HFFc6 (cell line): ENCODE measurements around the gene ANO8. TPM values are rescaled to one million over a fixed set of nuclear protein-coding genes. Genes with fewer than 3 reads are reported as not detected.

Experiments
- DNase-seq: peaks from one replicate; pipeline ENCODE4 v3.0.0-alpha.2; 2018
- H3K27ac Mint-ChIP-seq: 2 replicates; pipeline ENCODE4 v1.8.0; 2020; ENCODE audit warnings: mild to moderate bottlenecking, mixed read lengths
- H3K27me3 Mint-ChIP-seq: 2 replicates; pipeline ENCODE4 v1.8.0; 2021; ENCODE audit warnings: mild to moderate bottlenecking, moderate library complexity, mixed read lengths; ENCODE audit not compliant: insufficient read depth
- H3K36me3 Mint-ChIP-seq: 2 replicates; pipeline ENCODE4 v1.8.0; 2021; ENCODE audit warnings: low read depth, mixed read lengths
- H3K4me1 Mint-ChIP-seq: 2 replicates; pipeline ENCODE4 v1.8.0; 2020; ENCODE audit warnings: low read depth, mixed read lengths
- H3K4me3 Mint-ChIP-seq: 2 replicates; pipeline ENCODE4 v1.8.0; 2020; ENCODE audit warnings: mild to moderate bottlenecking, moderate library complexity, mixed read lengths
- H3K9me3 Mint-ChIP-seq: 2 replicates; pipeline ENCODE4 v1.8.0; 2020; ENCODE audit warnings: mild to moderate bottlenecking, mixed read lengths
- total RNA-seq, 6 experiments: library from RNA; stranded (reverse); fragmentation: NEBNext Ultra II Directional; extraction: Animal tissue kit (Norgen Biotek cat#: 25700); gene quantifications; 2 replicates in 1 of 6; 3 replicates in 5 of 6; pipeline ENCODE4 v1.2.3, GENCODE V29; 2021
- TF ChIP-seq, protein P1 (sequence below): fragments of 200-600 bp; sonication (generic); IDR thresholded peaks from 2 replicates; pipeline ENCODE4 v1.5.0; 2021; ENCODE audit warnings: antibody characterized with exemption, mild to moderate bottlenecking

The ANO8 gene
- total RNA-seq, 6 experiments from 2014 or later, result 4.4 to 6.0 (median 5.0) TPM

DNA sequence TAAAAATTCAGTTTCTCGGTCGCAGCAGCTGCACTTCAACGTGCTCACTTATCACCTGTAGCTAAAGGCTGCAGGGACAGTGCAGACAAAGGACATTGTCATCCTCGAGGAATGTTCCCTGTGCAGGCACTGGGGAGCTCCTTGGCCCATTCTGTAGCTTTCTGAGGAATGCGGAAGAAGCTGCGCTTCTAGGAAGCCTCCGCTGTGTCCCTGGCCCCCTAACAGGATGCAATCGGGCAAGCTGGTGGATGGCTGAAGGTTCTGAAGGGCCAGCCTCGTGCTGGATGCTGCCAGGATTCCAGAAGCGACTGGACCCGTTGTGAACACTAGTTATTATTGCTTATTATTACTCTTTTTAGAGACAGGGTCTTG lies 8.1 kb downstream of the ANO8 start:
- DNase-seq, result no peak
- Mint-ChIP-seq H3K27me3 (peaks cover 5% of the 10 kb centered on the region), H3K9me3 (no peaks in the 10 kb centered on the region), H3K27ac (no peak overlapping the region), H3K36me3 (peaks cover 6% of the 10 kb centered on the region; the same call in 1 of the 2 replicates), H3K4me1 (peaks cover 9% of the 10 kb centered on the region), H3K4me3 (no peak overlapping the region)
- TF ChIP-seq, protein P1, sequence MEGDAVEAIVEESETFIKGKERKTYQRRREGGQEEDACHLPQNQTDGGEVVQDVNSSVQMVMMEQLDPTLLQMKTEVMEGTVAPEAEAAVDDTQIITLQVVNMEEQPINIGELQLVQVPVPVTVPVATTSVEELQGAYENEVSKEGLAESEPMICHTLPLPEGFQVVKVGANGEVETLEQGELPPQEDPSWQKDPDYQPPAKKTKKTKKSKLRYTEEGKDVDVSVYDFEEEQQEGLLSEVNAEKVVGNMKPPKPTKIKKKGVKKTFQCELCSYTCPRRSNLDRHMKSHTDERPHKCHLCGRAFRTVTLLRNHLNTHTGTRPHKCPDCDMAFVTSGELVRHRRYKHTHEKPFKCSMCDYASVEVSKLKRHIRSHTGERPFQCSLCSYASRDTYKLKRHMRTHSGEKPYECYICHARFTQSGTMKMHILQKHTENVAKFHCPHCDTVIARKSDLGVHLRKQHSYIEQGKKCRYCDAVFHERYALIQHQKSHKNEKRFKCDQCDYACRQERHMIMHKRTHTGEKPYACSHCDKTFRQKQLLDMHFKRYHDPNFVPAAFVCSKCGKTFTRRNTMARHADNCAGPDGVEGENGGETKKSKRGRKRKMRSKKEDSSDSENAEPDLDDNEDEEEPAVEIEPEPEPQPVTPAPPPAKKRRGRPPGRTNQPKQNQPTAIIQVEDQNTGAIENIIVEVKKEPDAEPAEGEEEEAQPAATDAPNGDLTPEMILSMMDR, result no peak

DNA sequence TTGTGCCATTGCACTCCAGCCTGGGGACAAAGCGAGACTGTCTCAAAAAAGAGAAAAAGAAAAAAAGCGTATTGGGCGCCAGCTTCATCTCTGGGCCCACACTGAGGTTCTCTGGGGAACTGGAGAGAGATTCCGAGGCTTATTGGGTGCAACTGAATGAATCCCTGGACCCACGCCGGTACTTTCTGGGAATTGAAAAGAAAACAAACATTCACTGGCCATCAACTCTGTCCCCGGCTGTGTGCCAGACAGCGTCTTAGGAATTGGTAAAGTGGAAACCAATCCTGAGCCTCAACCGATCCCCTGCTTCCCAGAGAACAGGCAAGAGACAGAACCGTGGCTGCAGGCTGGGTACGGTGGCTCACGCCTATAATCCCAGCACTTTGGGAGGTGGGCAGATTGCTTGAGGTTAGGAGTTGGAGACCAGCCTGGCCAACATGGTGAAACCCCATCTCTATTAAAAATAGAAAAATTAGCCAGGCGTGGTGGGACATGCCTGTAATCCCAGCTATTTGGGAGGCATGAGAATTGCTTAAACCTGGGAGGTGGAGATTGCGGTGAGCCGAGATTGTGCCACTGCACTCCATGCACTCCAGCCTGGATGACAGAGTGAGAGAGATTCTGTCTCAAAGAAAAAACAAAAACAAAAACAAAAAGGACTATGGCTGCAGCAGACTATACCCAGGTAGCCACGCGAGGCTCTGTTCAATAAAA lies 8.6 kb downstream of the ANO8 start:
- TF ChIP-seq, protein P1, result no peak
- Mint-ChIP-seq H3K27me3 (peaks cover 5% of the 10 kb centered on the region), H3K9me3 (no peaks in the 10 kb centered on the region), H3K27ac (no peak overlapping the region), H3K36me3 (peaks cover 6% of the 10 kb centered on the region; the same call in 1 of the 2 replicates), H3K4me1 (peaks cover 9% of the 10 kb centered on the region), H3K4me3 (no peak overlapping the region)
- no peak for DNase-seq

DNA sequence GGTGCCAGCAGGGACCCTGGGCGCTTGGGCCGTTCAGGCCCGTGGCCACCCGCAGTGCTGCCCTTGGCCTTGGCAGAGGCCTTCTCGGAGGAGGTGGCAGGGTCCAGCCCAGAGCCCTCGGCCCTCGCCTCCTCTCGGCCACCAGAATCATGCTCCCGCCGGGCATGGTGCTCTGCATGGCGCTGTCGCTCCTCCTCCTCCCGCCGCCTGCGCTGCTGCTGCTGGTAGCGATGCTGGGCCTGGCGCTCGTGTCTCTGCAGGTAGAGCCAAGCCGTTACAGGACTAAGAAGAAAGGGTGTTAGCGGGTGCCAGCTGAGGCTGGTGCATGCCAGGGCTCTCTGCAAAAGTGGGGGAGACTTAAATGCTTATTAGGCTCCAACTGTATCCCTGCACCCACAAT lies 9.5 kb downstream of the ANO8 start:
- Mint-ChIP-seq H3K27ac (no peak overlapping the region), H3K36me3 (peaks cover 6% of the 10 kb centered on the region; the same call in 1 of the 2 replicates)

DNA sequence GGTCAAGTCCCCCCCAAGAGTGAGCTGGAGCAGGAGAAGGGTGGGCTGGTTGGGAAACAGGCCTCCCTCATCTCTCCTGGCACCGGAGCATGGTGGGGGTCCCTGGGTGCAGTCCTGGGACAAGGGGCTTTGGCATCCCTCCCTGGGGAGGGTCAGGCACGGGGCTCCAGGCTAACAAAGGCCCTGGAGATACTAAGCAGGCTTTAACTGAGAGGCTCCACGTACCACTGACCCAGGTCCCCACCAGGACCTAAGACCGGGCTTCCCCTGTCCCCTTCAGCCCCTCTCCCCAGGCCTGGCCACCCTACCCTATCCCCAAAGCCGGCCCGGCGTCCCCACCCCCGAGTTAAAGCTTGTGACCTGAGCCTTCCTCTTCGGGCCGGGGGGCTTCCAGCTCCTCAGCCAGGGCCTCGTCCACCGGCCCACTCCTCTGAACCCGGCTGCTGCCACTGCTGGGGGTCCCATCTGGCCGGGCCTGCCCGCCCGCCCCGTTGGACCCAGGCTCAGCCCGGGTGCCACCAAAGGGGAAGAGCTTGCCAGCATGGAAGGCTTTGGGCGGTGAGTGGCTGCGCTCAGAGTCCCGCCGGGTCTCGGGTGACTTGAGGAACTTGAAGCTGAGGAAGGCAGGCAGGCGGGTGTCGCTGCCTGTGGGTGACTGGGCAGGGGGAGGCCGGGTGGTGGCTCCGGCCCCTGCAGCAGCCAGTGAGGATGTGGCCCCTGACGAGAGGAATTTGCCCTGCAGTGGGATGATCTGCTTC lies 10.1 kb downstream of the ANO8 start:
- Mint-ChIP-seq H3K4me3 (no peak overlapping the region), H3K27me3 (peaks cover 2% of the 10 kb centered on the region; the same call in 1 of the 2 replicates), H3K27ac (no peak overlapping the region), H3K4me1 (peaks cover 9% of the 10 kb centered on the region), H3K9me3 (no peaks in the 10 kb centered on the region), H3K36me3 (peaks cover 6% of the 10 kb centered on the region; the same call in 1 of the 2 replicates)
- TF ChIP-seq, protein P1, result no peak
- DNase-seq, result no peak

More for the DNA sequence above, 9.5 kb downstream of the ANO8 start:
- TF ChIP-seq, protein P1, result no peak
- DNase-seq, result no peak
- peaks cover 2% of the 10 kb centered on the region; the same call in 1 of the 2 replicates for H3K27me3 Mint-ChIP-seq
- no peaks in the 10 kb centered on the region for H3K9me3 Mint-ChIP-seq
- H3K4me1 Mint-ChIP-seq, result peaks cover 9% of the 10 kb centered on the region
- no peak overlapping the region for H3K4me3 Mint-ChIP-seq

DNA sequence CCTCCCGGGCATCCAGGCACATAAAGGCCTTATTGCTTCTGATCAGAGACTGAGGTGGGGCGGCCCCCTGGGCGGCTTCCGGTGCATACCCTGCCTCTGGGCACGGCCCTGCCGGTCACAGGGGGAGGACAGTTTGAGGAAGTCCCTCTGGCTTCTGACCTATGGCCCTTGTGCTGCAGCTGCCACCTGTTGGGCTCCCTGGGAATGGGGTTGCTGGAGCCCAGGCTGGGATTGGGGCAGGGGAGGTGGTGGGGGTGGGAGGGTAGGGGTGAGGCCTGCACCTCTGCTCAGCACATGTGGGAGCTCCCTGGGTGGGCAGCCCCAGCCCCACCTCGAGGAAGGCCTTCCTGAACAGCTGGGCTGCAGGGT lies 10.7 kb downstream of the ANO8 start:
- Mint-ChIP-seq H3K27me3 (peaks cover 2% of the 10 kb centered on the region; the same call in 1 of the 2 replicates), H3K4me3 (no peak overlapping the region), H3K27ac (no peak overlapping the region), H3K36me3 (peaks cover 6% of the 10 kb centered on the region; the same call in 1 of the 2 replicates), H3K9me3 (no peaks in the 10 kb centered on the region), H3K4me1 (peaks cover 9% of the 10 kb centered on the region)
- TF ChIP-seq, protein P1, result 0 out of 2 replicates have a peak, but pooled peaks have one; percentile 14
- DNase-seq, result no peak
